SJCRH30 (cell line): ENCODE results near the gene AHNAK2. TPM values are rescaled to one million over a fixed set of nuclear protein-coding genes. Genes with fewer than 3 reads are reported as not detected.
A peak's percentile ranks its signal among the peaks of the same experiment; 100 is the strongest.
"Not testable (repeated sequence)": the region's sequence is repeated elsewhere in the genome, so short reads cannot be mapped to it uniquely, and the experiment has no call there.

ENCODE experiments used
- DNase-seq, 2 experiments: peaks; one replicate each; pipeline ENCODE4 v3.0.0-alpha.2; 2015 to 2020
- H3K27ac ChIP-seq: fragments of 250-450 bp; sonication (Bioruptor Pico); 2 replicates; pipeline ENCODE4 v1.5.1; 2020; ENCODE audit warnings: mild to moderate bottlenecking, moderate library complexity
- H3K27me3 ChIP-seq: fragments of 250-450 bp; sonication (Bioruptor Pico); 2 replicates; pipeline ENCODE4 v1.5.1; 2020; ENCODE audit warnings: mild to moderate bottlenecking, moderate library complexity
- H3K36me3 ChIP-seq: fragments of 250-450 bp; sonication (Bioruptor Pico); 2 replicates; pipeline ENCODE4 v1.5.1; 2020; ENCODE audit warnings: mild to moderate bottlenecking, moderate library complexity
- H3K4me1 ChIP-seq: fragments of 250-450 bp; sonication (Bioruptor Pico); 2 replicates; pipeline ENCODE4 v1.5.1; 2020; ENCODE audit warnings: mild to moderate bottlenecking, moderate library complexity
- H3K4me3 ChIP-seq: fragments of 250-450 bp; sonication (Bioruptor Pico); 2 replicates; pipeline ENCODE4 v1.5.1; 2020; ENCODE audit warnings: mild to moderate bottlenecking, moderate library complexity
- H3K9me3 ChIP-seq: fragments of 250-450 bp; sonication (Bioruptor Pico); replicated peaks from 2 replicates; pipeline ENCODE4 v1.5.1; 2020; ENCODE audit warnings: mild to moderate bottlenecking, moderate library complexity
- total RNA-seq: library from RNA; depleted of rRNA; stranded (reverse); fragments of >200 nt; shearing (Covaris generic); gene quantifications from 2 replicates; pipeline ENCODE4 v1.2.3, GENCODE V29; 2014

Gene AHNAK2
- total RNA-seq, 1 experiment from 2014 or later: 1.6 TPM

- Histone ChIP-seq H3K27me3 (no peaks in the 10 kb centered on the region), H3K27ac (no peak overlapping the region), H3K9me3 (no peaks in the 10 kb centered on the region), H3K4me1 (peaks cover 5% of the 10 kb centered on the region; the same call in 1 of the 2 replicates), H3K36me3 (no peaks in the 10 kb centered on the region), H3K4me3 (no peak overlapping the region)
- peak in 1 of 2 experiments; percentile 3 for DNase-seq
Observed at GRCh38 chr14:104895207-104895785, 82.9 kb downstream of the AHNAK2 start.

GRCh38 chr14:104894331-104895206 is 83.6 kb downstream of the AHNAK2 start:
- H3K4me3 ChIP-seq: no peak overlapping the region
- peaks cover 5% of the 10 kb centered on the region; the same call in 1 of the 2 replicates for H3K4me1 ChIP-seq
- no peaks in the 10 kb centered on the region for H3K9me3 ChIP-seq
- no peaks in the 10 kb centered on the region for H3K36me3 ChIP-seq
- no peaks in the 10 kb centered on the region for H3K27me3 ChIP-seq
- DNase-seq: no peak
- H3K27ac ChIP-seq: no peak overlapping the region

GRCh38 chr14:104893435-104894207 is 84.6 kb downstream of the AHNAK2 start:
- peaks cover 5% of the 10 kb centered on the region; the same call in 1 of the 2 replicates for H3K4me1 ChIP-seq
- DNase-seq: peak in 1 of 2 experiments; percentile 7
- H3K27me3 ChIP-seq: no peaks in the 10 kb centered on the region
- no peaks in the 10 kb centered on the region for H3K36me3 ChIP-seq
- no peaks in the 10 kb centered on the region for H3K9me3 ChIP-seq
- no peak overlapping the region for H3K27ac ChIP-seq
- H3K4me3 ChIP-seq: no peak overlapping the region

GRCh38 chr14:104892531-104893434 is 85.4 kb downstream of the AHNAK2 start:
- no peaks in the 10 kb centered on the region for H3K9me3 ChIP-seq
- DNase-seq: peak in 1 of 2 experiments; percentile 6
- no peak overlapping the region for H3K27ac ChIP-seq
- H3K4me1 ChIP-seq: peaks cover 5% of the 10 kb centered on the region; the same call in 1 of the 2 replicates
- H3K4me3 ChIP-seq: no peak overlapping the region
- no peaks in the 10 kb centered on the region for H3K27me3 ChIP-seq
- no peaks in the 10 kb centered on the region for H3K36me3 ChIP-seq

- H3K36me3 ChIP-seq: no peaks in the 10 kb centered on the region
- H3K27ac ChIP-seq: no peak overlapping the region
- peaks cover 5% of the 10 kb centered on the region; the same call in 1 of the 2 replicates for H3K4me1 ChIP-seq
- H3K27me3 ChIP-seq: no peaks in the 10 kb centered on the region
- DNase-seq: peak in 1 of 2 experiments; percentile 2
- H3K9me3 ChIP-seq: no peaks in the 10 kb centered on the region
- H3K4me3 ChIP-seq: no peak overlapping the region
Observed at GRCh38 chr14:104891664-104892530, 86.3 kb downstream of the AHNAK2 start.

- Histone ChIP-seq H3K4me1 (peaks cover 5% of the 10 kb centered on the region; the same call in 1 of the 2 replicates), H3K9me3 (no peaks in the 10 kb centered on the region), H3K27ac (no peak overlapping the region), H3K36me3 (no peaks in the 10 kb centered on the region), H3K4me3 (no peak overlapping the region), H3K27me3 (no peaks in the 10 kb centered on the region)
- DNase-seq: no peak
Observed at GRCh38 chr14:104891121-104891551, 87.0 kb downstream of the AHNAK2 start.

GRCh38 chr14:104890292-104890691 is 87.9 kb downstream of the AHNAK2 start:
- DNase-seq, H3K27me3 ChIP-seq, H3K36me3 ChIP-seq, H3K4me3 ChIP-seq, H3K27ac ChIP-seq, H3K4me1 ChIP-seq, H3K9me3 ChIP-seq: not testable (repeated sequence)

- Histone ChIP-seq H3K9me3 (no peaks in the 10 kb centered on the region), H3K27me3 (no peaks in the 10 kb centered on the region)
- no peak for DNase-seq
Observed at GRCh38 chr14:104889375-104889757, 88.8 kb downstream of the AHNAK2 start.

GRCh38 chr14:104888489-104889374 is 89.4 kb downstream of the AHNAK2 start:
- peak in 1 of 2 experiments; percentile 2 for DNase-seq
- no peak overlapping the region for H3K27ac ChIP-seq
- H3K4me1 ChIP-seq: no peaks in the 10 kb centered on the region
- H3K36me3 ChIP-seq: no peaks in the 10 kb centered on the region
- H3K4me3 ChIP-seq: no peak overlapping the region
- no peaks in the 10 kb centered on the region for H3K9me3 ChIP-seq
- H3K27me3 ChIP-seq: no peaks in the 10 kb centered on the region

More at GRCh38 chr14:104889375-104889757, 88.8 kb downstream of the AHNAK2 start:
- no peak overlapping the region for H3K4me3 ChIP-seq
- no peaks in the 10 kb centered on the region for H3K36me3 ChIP-seq
- no peak overlapping the region for H3K27ac ChIP-seq
- no peaks in the 10 kb centered on the region for H3K4me1 ChIP-seq

GRCh38 chr14:104887623-104888488 is 90.3 kb downstream of the AHNAK2 start:
- Histone ChIP-seq H3K9me3 (no peaks in the 10 kb centered on the region), H3K4me3 (no peak overlapping the region), H3K27me3 (no peaks in the 10 kb centered on the region), H3K27ac (no peak overlapping the region), H3K36me3 (no peaks in the 10 kb centered on the region), H3K4me1 (no peaks in the 10 kb centered on the region)
- DNase-seq: peak in 1 of 2 experiments; percentile 4
